GM13976 (cell line): Measurements from ENCODE around the gene CNGB1.

Source experiments
- DNase-seq: peaks from one replicate; pipeline ENCODE4 v3.0.0; 2012; ENCODE audit warnings: low spot score
- CTCF ChIP-seq: IDR thresholded peaks from 2 replicates; pipeline ENCODE4 v1.5.1; 2012; ENCODE audit warnings: borderline replicate concordance, mild to moderate bottlenecking; ENCODE audit not compliant: insufficient read depth; ENCODE audit errors: extremely low read depth, missing control alignments, control extremely low read depth
- in situ Hi-C: fragments of 300-500 bp; cut with MboI; formaldehyde crosslinking; loops from one replicate; pipeline ENCODE4 v1.12.0; 2022; ENCODE audit warnings: low sequenced_read_pairs, mixed read lengths, inconsistent platforms; ENCODE audit not compliant: unreplicated experiment

CNGB1 gene

GRCh38 chr16:57977418-57978069 lies 6.6 kb upstream of the CNGB1 start:
- in situ Hi-C loops, result no loop called here
- no peak for DNase-seq
- no peak for TF ChIP-seq CTCF

GRCh38 chr16:57976331-57976796 lies 5.4 kb upstream of the CNGB1 start:
- DNase-seq, result no peak
- in situ Hi-C loops, result no loop called here
- no peak for TF ChIP-seq CTCF

GRCh38 chr16:57972306-57972705 lies 1.4 kb upstream of the CNGB1 start:
- no peak for TF ChIP-seq CTCF
- no peak for DNase-seq
- in situ Hi-C loops, result no loop called here

- DNase-seq, result no peak
- in situ Hi-C loops, result no loop called here
- TF ChIP-seq CTCF, result no peak
These were observed 920 bp upstream of the CNGB1 start for GRCh38 chr16:57971848-57972247.

- DNase-seq, result no peak
- in situ Hi-C loops, result no loop called here
- no peak for TF ChIP-seq CTCF
These were observed 609 bp downstream of the CNGB1 start for GRCh38 chr16:57970319-57970718.

GRCh38 chr16:57969451-57970123 lies 1.3 kb downstream of the CNGB1 start:
- in situ Hi-C loops, result no loop called here
- no peak for DNase-seq
- no peak for TF ChIP-seq CTCF

- in situ Hi-C loops, result no loop called here
- DNase-seq, result no peak
- TF ChIP-seq CTCF, result no peak
These were observed 3.0 kb downstream of the CNGB1 start for GRCh38 chr16:57967916-57968315.
